Stimulated activated CD4-positive, alpha-beta T cell treated with anti-CD3 and anti-CD28 coated beads, Interleukin-1b, Interleukin-23, amount 100 ng/mL, for 24 hours (primary cell): ENCODE results near the gene MEIOSIN.
"Not testable (repeated sequence)": the region's sequence is repeated elsewhere in the genome, so short reads cannot be mapped to it uniquely, and the experiment has no call there.

Source experiments
- DNase-seq, 4 experiments: peaks; one replicate each; pipeline ENCODE4 v3.0.0-alpha.2; 2020; ENCODE audit warnings: low read depth in 4 of 4, low spot score in 1 of 4

Gene MEIOSIN

DNA sequence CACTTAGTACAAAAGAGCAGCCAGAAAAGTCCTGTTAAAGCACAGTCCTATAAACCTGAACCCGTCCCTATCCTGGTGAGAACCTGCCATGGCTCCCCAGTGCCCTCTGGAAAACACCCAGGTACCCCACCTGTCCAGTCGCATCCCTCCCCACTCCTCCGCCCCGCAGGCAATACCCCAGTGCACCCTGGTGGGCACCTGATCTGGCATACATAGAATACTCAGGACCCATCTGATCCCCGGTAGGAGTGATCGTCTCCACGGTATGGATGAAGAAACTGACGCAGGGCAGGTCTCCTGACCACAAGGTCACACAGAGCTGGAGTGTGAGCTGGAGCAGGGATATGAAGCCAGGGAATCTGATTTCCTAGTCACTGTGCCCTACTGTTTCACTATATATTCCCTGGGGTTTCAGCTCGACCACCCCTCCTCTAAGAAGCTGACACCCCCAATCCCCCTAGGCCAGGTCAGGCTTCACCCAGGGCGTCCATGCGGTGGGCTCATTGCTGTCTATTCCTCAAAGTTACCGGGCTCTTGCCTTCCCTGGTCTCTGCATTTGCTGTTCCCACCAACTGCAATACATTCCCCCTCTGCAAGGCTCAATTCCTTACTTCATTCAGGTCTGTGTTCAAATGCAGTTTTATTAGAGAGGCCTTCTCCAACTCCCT, 15.1 kb upstream of the MEIOSIN start:
- no peak for DNase-seq

DNA sequence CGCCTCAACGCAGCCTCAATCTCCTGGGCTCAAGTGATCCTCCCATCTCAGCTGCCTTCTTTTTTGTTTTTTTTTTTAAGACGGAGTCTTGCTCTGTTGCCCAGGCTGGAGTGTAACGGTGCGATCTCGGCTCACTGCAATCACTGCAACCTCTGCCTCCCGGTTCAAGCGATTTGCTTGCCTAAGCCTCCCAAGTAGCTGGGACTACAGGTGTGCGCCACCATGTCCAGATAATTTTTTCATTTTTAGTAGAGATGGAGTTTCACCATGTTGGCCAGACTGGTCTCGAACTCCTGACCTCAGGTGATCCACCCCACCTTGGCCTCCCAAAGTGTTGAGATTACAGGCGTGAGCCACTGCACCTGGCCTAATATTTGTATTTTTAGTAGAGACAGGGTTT, 13.2 kb upstream of the MEIOSIN start:
- not testable (repeated sequence) for DNase-seq

DNA sequence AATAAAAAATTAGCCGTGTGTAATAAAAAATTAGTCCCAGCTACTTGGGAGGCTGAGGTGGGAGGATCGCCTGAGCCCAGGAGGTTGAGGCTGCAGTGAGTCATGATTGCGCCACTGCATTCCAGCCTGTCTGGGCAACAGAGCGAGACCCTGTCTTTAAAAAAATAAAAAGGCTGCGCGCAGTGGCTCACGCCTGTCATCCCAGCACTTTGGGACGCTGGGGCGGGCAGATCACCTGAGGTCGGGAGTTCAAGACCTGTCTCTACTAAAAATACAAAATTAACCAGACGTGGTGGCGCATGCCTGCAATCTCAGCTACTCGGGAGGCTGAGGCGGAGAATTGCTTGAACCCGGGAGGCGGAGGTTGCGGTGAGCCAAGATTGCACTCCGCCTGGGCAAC, 4.6 kb upstream of the MEIOSIN start:
- DNase-seq: not testable (repeated sequence)

DNA sequence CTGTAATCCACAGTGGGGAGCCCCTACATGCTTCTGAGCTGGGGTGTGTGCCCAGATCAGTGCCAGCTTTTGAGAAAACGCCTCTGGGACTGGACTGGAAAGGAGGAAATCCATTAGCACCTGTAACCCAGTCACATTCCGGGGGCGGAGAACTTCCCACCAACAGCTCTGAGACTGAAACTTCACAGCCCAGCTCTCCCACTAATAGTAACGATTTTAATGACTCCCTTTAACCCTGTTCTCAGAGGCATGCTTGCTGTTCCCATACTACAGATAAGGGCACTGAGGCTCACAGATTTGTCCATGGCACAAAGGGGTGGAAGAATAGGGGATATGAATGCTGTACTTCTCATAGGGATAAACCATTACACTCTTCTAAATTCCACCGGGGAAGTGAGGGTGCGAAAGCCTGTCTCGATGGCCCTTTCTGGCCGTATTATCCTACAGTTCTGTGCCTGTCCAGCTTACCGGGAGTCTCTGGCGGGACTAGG, 3.4 kb upstream of the MEIOSIN start:
- DNase-seq: no peak

DNA sequence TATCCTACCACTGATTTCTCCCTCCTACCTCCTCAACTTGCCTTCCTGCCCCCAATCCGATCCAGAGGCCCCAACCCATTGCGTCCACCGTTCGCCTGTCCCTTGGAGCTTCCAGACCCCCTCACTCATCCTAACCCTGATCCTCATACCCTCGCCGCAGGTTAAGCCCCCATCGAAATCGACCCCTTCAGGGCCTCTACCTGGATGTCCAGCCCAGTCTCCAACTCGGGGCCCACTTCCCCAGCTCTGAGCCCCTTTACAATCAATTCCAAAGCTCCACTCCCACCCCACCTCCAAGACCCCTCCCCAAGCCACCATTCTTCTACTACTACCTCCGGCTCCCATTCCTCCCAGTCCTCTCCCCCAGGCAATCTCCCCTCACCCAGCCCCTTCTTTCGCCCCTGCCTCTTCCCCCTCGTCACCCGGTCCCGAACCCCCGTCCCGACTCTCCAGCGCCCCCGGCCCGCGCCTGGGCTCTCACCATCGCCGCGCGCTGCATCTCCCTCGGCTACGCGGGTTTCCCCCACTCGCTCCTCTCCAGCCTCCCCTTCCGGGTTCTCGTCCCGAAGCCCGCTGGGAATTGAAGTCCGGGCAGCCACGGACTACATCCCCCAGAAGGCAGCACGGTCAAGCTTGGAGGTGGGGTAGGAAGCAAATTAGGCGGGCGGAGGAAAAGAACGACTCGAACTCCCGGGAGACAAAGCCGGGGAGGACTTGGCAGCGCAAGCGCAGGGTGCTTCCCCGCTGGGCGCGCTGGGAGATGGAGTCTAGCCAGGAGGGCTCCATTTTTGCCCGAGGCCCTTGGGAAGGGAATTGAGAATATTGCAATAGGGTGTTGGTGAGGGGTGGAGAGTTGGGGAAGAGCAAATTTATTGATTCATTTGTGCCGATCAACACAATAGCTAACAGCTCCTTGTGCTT, 2.6 kb upstream of the MEIOSIN start, which contains the start of gene FBXO46:
FBXO46 (minus strand) TSS at position 529 of the 921 bp plus-strand sequence. CDS start 17,401 bp downstream, outside the sequence.
- peak; percentile 81 to 93 (median 88) for DNase-seq

DNA sequence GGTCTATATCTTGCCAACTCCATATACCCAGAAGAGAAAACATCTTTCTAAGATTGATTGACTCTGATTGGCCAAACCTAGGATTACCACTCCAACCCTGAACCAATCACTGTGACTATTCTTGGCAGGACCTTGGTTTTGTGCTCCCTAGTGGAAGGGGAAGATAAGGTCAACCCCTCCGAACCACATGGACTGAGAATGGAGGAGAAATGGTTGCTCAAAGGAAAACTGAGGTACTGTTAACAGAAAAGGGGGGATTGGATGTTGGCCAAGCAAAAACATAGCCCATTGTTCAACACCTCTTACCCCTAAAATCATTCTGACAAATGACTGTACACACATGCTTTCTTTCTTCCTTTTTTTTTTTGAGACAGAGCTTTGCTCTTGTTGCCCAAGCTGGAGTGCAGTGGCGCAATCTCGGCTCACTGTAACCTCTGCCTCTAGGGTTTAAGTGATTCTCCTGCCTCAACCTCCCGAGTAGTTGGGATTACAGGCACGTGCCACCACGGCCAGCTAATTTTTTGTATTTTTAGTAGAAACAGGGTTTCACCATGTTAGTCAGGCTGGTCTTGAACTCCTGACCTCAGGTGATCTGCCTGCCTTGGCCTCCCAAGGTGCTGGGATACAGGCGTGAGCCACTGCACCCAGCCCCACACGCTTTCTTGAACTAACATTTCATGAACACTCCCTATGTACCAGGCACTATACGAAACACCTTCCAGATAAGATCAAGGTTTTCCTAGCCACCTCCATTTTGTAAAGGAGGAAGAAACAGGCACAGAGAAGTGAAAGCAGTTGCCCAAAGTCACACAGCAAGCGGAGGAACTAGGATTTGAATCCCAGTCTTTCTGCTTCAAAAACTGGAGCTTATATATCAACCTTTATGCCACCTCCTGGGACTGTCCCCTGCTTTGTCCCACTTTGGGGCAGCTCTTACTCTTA, 6.5 kb downstream of the MEIOSIN start:
- DNase-seq: no peak

DNA sequence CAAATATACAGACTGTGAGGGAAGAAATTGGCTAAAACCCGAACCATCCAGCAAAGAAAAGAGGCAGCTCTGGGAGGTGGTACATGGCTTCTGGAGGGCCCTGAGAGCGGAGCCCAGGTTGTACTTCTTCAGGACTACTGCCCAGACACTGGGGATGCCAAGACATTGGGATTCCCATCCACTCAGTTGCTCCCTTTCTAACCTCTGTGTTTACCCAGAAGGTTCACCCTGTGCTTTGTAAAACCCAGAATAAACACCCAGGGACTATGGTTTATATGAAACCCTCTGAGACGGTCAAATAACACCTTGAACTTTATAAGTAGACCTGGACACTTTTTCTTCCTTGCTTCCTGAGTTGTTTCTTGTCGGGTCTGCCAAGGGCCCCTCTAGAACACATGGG, 9.7 kb downstream of the MEIOSIN start:
- no peak for DNase-seq

DNA sequence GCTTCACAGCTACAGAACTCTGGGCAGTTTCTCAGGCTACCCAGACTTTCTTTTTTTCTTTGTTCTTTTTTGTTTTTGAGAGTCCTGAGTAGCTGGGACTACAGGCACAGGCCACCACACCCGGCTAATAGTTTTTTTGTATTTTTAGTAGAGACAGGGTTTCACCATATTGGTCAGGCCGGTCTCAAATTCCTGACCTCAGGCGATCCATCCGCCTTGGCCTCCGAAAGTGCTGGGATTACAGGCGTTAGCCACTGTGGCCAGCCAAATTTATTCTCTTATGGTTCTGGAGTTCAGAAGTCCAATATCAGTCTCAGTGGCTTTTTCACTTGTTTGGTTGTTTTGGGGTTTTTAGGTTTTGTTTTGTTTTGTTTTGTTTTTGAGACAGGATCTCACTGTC, 12.4 kb downstream of the MEIOSIN start:
- no peak for DNase-seq

DNA sequence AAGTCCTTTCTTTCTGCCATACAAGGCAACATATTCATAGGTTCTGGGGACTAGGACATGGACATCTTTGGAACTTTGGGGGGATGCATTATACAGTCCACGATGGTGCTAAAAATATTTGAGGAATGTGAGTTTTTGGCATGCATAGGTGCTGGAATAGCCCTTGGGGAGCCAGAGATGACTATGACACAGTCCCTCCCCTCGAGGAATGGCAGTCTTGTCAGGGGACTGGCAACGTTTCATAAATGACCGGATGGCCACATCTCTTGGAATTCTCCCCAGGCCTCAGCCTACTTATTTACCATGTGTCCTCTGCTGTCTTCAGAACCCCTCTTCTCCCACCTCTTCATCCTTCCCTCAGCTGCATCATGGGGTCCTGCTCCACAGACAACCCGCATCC, 13.6 kb downstream of the MEIOSIN start:
- no peak for DNase-seq

DNA sequence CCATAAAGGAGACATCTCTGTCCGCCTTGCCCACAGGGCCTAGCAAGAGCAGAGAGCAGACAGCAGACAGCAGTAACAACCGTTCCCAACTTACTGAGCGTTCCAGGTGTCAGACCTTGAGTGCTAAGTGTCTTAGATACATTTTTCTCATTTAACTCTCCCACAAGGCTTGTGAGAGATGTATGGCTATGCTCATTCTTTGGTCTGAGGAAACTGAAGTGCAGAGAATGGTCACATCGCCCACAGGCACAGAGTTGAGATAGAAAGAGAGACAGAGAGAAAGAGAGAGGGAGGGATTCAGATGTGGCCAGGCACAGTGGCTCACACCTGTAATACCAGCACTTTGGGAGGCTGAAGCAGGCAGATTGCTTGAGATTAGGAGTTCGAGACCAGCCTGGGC, 14.3 kb downstream of the MEIOSIN start:
- DNase-seq: no peak

DNA sequence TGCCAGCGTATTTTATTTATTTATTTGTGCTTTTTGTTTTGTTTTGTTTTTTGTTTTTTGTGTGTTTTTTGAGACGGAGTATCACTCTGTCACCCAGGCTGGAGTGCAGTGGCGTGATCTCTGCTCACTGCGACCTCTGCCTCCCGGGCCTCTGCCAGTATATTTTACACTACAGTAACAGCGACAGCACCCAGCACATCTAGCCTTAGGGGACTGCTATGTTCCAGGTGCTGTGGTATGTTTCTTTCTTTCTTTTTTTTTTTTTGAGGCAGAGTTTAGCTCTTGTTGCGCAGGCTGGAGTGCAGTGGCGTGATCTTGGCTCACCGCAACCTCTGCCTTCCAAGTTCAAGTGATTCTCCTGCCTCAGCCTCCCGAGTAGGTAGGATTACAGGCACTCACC, 18.2 kb downstream of the MEIOSIN start:
- not testable (repeated sequence) for DNase-seq

DNA sequence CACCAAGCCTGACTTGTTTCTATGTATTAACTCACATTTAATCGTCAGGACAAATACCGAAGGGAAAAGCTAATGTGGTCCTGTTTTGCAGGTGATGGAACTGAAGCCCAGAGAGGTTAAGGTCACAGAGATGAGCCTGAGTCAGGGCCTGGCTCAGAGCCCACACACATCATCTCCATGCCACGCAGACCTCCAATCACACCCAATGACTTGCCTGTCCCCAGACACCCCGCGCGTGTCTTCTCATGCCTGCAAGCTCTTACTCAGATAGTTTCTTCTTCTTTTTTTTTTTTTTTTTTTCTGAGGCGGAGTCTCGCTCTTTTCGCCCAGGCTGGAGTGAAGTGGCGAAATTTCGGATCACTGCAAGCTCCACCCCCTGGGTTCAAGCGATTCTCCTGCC, 19.4 kb downstream of the MEIOSIN start:
- no peak for DNase-seq

DNA sequence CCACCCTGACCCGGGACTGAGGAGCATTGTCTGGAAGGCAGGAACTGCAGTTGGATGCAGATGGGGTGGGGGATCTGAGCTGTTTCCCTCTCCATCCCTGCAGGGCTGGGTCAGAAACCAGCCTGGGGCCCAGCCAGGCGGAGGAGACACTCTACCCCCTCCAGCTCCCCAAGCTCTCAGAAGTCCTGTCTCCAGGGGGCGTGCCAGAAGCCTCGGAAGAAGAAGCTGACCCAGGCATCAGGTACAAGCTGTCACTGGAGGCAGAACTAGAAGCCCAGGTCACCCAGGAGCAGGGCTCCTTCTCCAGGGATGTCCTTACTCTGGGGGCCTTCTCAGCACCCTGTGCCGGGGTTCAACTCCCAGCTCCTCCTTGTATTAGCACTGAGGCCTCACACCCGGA, 20.3 kb downstream of the MEIOSIN start:
- no peak for DNase-seq

DNA sequence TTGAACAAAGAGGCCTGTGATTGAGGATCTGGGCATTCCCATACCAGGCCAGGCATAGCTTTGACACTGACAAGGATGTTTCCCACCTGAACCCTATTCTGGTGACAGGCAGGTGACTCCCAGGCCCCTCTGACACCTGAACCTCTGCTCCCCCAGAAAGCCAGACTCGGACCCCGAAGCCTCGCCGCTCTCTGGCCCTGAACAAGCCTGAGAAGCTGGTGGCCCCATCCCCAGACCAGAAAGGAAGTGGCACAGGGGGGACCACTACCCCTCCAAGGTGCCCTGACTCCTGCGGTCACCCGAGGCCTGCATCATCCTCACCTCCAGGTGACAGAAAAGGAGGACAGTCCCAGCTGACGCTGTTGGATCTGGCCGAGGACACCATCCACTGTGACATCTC, 21.1 kb downstream of the MEIOSIN start:
- no peak for DNase-seq

DNA sequence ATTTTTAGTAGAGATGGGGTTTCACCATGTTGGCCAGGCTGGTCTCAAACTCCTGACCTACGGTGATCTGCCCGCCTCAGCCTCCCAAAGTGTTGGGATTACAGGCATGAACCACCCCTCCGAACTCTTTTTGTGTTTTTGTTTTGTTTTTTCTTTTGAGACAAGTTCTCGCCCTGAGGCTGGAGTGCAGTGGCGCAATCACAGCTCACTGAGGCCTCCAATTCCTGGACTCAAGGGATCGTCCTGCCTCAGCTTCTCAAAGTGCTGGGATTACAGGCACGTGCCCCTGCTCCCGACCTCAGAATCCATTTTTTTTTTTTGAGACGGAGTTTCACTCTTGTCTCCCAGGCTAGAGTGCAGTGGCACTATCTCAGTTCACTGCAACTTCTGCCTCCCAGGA, 24.5 kb downstream of the MEIOSIN start:
- DNase-seq: no peak

DNA sequence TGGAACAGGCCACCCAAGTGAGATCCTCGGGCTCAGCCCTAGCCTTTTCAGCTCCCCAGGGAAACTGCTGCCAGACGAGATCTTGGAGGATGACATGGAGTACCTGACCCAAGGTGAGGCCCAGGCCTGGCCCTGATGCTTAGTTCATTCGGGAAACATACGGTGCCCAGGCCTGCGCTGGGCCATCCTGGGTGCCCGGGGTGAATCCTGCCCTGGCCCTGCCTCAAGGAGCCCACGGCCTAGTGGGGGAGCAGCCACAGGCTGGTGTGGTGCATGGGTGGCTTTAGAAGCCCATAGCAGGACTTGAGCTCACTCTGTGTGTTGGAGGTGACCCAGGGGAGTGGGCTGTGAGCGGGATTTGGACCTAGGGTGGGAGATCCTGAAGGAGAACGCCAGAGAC, 25.7 kb downstream of the MEIOSIN start:
- no peak for DNase-seq

DNA sequence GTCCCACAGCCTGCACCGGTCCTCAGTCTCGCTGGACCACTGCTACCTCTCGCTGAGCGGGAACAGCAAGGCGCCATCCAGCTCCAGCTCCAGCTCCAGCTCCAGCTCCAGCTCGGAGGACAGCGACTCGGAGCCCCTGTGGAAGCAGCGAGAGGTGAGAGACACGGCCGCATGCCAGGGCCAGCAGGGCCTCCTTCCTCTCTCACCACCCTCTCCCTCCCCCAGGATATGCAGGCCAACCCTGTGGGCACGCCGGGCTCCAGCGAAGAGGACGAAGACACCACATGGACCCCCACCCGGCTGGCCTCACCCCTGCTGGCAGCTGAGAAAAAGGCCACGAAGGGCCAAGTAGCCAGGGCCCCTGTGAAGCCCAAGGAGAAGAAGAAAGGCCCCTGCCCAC, 28.5 kb downstream of the MEIOSIN start:
- DNase-seq: no peak

DNA sequence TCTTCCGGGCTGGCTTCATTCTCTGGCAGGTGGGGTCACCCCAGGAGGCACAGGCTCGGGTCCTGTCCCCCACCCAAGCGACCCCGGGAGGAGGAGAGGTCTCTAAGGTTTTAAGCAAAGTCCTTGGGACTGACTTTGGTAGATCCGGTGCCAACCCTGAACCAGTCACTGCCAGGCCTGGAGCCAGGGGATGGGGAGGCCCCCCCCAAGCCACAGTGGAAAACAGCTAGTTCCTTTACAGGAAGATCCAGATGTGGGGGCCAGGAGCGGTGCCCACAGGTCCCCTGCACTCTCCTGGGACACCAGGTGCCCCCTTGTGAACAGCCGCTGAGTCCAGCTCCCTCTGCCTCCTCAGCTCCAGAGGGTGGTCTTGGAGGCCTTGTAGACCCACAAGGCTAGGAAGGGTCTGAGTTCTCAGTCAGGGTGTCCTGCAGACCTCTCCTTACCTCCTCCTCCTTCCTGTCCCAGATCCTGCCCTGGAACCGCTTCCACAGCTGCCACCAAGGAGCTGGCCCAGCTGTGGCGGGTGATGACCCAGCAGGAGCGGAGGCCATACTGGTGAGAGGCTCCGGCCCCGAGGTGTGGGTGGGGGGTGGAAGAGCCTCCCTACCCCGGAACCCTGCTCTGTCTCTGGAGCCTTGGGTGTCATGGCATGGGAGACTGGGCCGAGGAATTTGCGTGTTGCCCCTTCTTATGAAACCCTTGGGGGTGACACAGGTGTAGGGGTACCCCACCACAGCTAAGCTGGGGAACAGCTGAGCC, 29.8 kb downstream of the MEIOSIN start:
- DNase-seq: no peak

DNA sequence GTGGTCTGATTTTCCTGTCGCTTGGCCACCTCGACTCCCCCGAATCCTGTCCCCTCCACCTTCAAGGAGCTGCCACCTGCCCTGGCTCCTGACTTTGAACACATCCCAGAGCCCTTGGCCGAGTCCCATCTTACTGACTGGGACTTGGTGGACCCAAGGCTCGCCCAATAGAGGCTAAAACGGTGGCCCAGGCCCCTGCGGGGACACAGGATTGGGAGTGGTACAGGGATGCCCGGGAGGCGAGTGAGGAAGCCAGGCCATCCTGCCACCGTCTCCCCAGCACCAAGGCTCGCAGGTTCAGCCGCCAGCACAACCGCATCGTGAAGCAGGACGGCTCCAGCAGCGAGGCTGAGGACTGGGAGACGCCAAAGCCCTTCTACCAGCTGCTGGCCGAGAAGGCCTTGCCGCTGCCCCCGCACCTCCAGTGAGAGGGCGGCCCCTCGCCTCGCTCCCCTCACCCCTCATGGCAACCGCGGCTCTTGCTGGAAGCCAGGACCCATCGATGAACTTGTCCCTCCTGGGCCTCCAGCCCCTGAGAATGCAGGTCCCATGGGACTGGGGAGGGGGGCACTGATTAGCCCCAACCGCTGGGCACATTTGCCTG, 30.6 kb downstream of the MEIOSIN start:
- DNase-seq: no peak

DNA sequence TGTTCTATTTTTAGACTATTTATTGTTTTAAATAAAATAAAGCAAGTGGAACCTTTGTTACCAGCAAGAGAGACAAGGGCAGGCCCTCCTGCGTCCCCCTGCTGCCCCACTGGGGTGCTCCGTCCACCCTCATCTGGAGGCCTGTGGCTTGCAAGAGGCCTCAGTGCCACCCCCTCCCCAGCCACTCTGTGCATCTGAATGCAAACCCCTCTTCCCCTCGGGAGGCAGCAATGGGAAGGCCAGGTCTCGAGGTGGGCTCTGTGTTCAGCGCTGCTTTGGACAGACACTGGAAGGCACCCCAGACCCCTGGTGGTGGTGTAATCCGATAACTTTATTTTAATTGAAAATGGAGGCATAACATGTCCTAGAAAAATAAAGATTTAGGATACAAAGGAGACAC, 31.2 kb downstream of the MEIOSIN start:
- no peak for DNase-seq
